ENCODE results near the gene MYH16.
"Not testable (repeated sequence)": the region's sequence is repeated elsewhere in the genome, so short reads cannot be mapped to it uniquely, and the experiment has no call there.

Gene MYH16

GRCh38 chr7:99308461-99309074 lies 35.9 kb downstream of the MYH16 start:
- DNase-seq = no peak

- no peak for DNase-seq
Measured at GRCh38 chr7:99309111-99309510, 36.5 kb downstream of the MYH16 start.

- DNase-seq = no peak
Measured at GRCh38 chr7:99310004-99310403, 37.4 kb downstream of the MYH16 start.

- no peak for DNase-seq
Measured at GRCh38 chr7:99311702-99312101, 39.1 kb downstream of the MYH16 start.

- no peak for DNase-seq
Measured at GRCh38 chr7:99312316-99313203, 39.9 kb downstream of the MYH16 start.

- DNase-seq = no peak
Measured at GRCh38 chr7:99313204-99313573, 40.5 kb downstream of the MYH16 start.

GRCh38 chr7:99314504-99314903 lies 41.9 kb downstream of the MYH16 start:
- DNase-seq = no peak

GRCh38 chr7:99320371-99320770 lies 47.7 kb downstream of the MYH16 start:
- DNase-seq = no peak

- not testable (repeated sequence) for DNase-seq
Measured at GRCh38 chr7:99322659-99323058, 50.0 kb downstream of the MYH16 start.

GRCh38 chr7:99324559-99324958 lies 51.9 kb downstream of the MYH16 start:
- no peak for DNase-seq

- no peak for DNase-seq
Measured at GRCh38 chr7:99325001-99325493, 52.4 kb downstream of the MYH16 start.

- DNase-seq = peak; percentile 86
Measured at GRCh38 chr7:99325592-99326407, 53.2 kb downstream of the MYH16 start, which contains the start of gene ARPC1A. Gene ARPC1A, plus strand, starts transcription at chr7:99325898. Its CDS starts 7,456 bp downstream, at chr7:99333354.

GRCh38 chr7:99326408-99326782 lies 53.8 kb downstream of the MYH16 start:
- no peak for DNase-seq

- DNase-seq = not testable (repeated sequence)
Measured at GRCh38 chr7:99330314-99330961, 57.8 kb downstream of the MYH16 start.

GRCh38 chr7:99331002-99331401 lies 58.4 kb downstream of the MYH16 start:
- DNase-seq = no peak

- no peak for DNase-seq
Measured at GRCh38 chr7:99339595-99339994, 67.0 kb downstream of the MYH16 start.

- DNase-seq = no peak
Measured at GRCh38 chr7:99340659-99341058, 68.0 kb downstream of the MYH16 start.

- DNase-seq = no peak
Measured at GRCh38 chr7:99344061-99344647, 71.5 kb downstream of the MYH16 start.

GRCh38 chr7:99350641-99351040 lies 78.0 kb downstream of the MYH16 start:
- not testable (repeated sequence) for DNase-seq

GRCh38 chr7:99352247-99352646 lies 79.6 kb downstream of the MYH16 start:
- no peak for DNase-seq

- no peak for DNase-seq
Measured at GRCh38 chr7:99355098-99355497, 82.5 kb downstream of the MYH16 start.

Data from NCI-H2171 (cell line).